ENCODE data around the gene GMPR2. TPM values are rescaled to one million over a fixed set of nuclear protein-coding genes. Genes with fewer than 3 reads are reported as not detected.
A peak's percentile ranks its signal among the peaks of the same experiment; 100 is the strongest.

The GMPR2 gene
- total and polyA plus RNA-seq, 2 of the 13 experiments (the other 11 are each of a cell fraction or from before 2014, with no cell fraction given) = 210 to 273 TPM

DNA sequence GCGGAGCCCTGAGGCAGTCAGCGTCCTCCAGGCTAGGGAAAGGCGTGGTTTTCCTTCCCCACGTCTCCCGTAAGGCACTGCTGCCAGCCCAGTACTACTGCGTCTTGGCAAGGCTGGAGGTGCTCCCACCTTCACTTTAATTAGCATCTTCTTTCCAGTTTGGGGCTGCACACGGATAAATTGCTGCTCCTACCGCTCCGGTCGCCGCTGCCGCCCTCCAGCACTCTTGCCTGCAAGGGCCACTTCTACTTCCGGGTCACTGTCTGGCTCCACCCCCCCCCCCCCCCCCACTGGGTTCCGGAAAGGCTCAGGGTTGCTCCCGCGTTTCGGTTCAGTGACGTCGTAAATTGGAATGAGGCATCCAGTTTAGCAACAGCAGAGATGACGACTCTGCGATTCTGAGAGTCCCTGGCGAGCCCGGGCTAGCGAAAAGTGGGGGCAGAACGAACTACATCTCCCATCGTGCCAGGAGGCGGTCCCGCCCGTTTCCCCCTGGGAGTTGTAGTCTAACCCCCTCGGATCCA lies 546 bp upstream of the GMPR2 start, which contains the start of gene NEDD8 (continued):
- TF ChIP-seq, protein P1, sequence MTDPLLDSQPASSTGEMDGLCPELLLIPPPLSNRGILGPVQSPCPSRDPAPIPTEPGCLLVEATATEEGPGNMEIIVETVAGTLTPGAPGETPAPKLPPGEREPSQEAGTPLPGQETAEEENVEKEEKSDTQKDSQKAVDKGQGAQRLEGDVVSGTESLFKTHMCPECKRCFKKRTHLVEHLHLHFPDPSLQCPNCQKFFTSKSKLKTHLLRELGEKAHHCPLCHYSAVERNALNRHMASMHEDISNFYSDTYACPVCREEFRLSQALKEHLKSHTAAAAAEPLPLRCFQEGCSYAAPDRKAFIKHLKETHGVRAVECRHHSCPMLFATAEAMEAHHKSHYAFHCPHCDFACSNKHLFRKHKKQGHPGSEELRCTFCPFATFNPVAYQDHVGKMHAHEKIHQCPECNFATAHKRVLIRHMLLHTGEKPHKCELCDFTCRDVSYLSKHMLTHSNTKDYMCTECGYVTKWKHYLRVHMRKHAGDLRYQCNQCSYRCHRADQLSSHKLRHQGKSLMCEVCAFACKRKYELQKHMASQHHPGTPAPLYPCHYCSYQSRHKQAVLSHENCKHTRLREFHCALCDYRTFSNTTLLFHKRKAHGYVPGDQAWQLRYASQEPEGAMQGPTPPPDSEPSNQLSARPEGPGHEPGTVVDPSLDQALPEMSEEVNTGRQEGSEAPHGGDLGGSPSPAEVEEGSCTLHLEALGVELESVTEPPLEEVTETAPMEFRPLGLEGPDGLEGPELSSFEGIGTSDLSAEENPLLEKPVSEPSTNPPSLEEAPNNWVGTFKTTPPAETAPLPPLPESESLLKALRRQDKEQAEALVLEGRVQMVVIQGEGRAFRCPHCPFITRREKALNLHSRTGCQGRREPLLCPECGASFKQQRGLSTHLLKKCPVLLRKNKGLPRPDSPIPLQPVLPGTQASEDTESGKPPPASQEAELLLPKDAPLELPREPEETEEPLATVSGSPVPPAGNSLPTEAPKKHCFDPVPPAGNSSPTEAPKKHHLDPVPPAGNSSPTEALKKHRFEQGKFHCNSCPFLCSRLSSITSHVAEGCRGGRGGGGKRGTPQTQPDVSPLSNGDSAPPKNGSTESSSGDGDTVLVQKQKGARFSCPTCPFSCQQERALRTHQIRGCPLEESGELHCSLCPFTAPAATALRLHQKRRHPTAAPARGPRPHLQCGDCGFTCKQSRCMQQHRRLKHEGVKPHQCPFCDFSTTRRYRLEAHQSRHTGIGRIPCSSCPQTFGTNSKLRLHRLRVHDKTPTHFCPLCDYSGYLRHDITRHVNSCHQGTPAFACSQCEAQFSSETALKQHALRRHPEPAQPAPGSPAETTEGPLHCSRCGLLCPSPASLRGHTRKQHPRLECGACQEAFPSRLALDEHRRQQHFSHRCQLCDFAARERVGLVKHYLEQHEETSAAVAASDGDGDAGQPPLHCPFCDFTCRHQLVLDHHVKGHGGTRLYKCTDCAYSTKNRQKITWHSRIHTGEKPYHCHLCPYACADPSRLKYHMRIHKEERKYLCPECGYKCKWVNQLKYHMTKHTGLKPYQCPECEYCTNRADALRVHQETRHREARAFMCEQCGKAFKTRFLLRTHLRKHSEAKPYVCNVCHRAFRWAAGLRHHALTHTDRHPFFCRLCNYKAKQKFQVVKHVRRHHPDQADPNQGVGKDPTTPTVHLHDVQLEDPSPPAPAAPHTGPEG (CRISPR knock-in tag; IDR thresholded peaks at IDR 0.05) = peak; percentile 75; the same call in 1 of the 2 replicates
- TF ChIP-seq ZNF619 (CRISPR knock-in tag; IDR thresholded peaks at IDR 0.05) = no peak; the same call in 1 of the 2 replicates
- no peak; the same call in 1 of the 2 replicates for TF ChIP-seq ZNF891 (CRISPR knock-in tag; IDR thresholded peaks at IDR 0.05)
- TF ChIP-seq, protein P2, sequence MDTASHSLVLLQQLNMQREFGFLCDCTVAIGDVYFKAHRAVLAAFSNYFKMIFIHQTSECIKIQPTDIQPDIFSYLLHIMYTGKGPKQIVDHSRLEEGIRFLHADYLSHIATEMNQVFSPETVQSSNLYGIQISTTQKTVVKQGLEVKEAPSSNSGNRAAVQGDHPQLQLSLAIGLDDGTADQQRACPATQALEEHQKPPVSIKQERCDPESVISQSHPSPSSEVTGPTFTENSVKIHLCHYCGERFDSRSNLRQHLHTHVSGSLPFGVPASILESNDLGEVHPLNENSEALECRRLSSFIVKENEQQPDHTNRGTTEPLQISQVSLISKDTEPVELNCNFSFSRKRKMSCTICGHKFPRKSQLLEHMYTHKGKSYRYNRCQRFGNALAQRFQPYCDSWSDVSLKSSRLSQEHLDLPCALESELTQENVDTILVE (CRISPR knock-in tag; IDR thresholded peaks at IDR 0.05) = no peak
- TF ChIP-seq HNRNPLL (IDR thresholded peaks at IDR 0.05; ENCODE audit: low read depth, low read length, poor library complexity, severe bottlenecking) = peak; percentile 58
- TF ChIP-seq ZNF7 (CRISPR knock-in tag; IDR thresholded peaks at IDR 0.05) = peak; percentile 35; the same call in 1 of the 2 replicates
- TF ChIP-seq, protein P3, sequence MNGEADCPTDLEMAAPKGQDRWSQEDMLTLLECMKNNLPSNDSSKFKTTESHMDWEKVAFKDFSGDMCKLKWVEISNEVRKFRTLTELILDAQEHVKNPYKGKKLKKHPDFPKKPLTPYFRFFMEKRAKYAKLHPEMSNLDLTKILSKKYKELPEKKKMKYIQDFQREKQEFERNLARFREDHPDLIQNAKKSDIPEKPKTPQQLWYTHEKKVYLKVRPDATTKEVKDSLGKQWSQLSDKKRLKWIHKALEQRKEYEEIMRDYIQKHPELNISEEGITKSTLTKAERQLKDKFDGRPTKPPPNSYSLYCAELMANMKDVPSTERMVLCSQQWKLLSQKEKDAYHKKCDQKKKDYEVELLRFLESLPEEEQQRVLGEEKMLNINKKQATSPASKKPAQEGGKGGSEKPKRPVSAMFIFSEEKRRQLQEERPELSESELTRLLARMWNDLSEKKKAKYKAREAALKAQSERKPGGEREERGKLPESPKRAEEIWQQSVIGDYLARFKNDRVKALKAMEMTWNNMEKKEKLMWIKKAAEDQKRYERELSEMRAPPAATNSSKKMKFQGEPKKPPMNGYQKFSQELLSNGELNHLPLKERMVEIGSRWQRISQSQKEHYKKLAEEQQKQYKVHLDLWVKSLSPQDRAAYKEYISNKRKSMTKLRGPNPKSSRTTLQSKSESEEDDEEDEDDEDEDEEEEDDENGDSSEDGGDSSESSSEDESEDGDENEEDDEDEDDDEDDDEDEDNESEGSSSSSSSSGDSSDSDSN (CRISPR knock-in tag; IDR thresholded peaks at IDR 0.05) = peak; percentile 79
- TF ChIP-seq ZNF234 (CRISPR knock-in tag; conservative IDR thresholded peaks at IDR 0.05) = peak; percentile 45; the same call in 1 of the 2 replicates
- TF ChIP-seq, protein P4, sequence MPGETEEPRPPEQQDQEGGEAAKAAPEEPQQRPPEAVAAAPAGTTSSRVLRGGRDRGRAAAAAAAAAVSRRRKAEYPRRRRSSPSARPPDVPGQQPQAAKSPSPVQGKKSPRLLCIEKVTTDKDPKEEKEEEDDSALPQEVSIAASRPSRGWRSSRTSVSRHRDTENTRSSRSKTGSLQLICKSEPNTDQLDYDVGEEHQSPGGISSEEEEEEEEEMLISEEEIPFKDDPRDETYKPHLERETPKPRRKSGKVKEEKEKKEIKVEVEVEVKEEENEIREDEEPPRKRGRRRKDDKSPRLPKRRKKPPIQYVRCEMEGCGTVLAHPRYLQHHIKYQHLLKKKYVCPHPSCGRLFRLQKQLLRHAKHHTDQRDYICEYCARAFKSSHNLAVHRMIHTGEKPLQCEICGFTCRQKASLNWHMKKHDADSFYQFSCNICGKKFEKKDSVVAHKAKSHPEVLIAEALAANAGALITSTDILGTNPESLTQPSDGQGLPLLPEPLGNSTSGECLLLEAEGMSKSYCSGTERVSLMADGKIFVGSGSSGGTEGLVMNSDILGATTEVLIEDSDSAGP (CRISPR knock-in tag; IDR thresholded peaks at IDR 0.05; ENCODE audit: borderline replicate concordance) = peak; percentile 95; the same call in 1 of the 2 replicates
- TF ChIP-seq GZF1 (CRISPR knock-in tag; IDR thresholded peaks at IDR 0.05) = peak; percentile 59; the same call in 1 of the 2 replicates
- TF ChIP-seq DNMT1 (CRISPR knock-in tag; IDR thresholded peaks at IDR 0.05) = no peak
- no peak for TF ChIP-seq GTF2F1 (IDR thresholded peaks at IDR 0.05; ENCODE audit: low read length)
- peak; percentile 91; the same call in 1 of the 2 replicates for TF ChIP-seq ZNF558 (CRISPR knock-in tag; IDR thresholded peaks at IDR 0.05; ENCODE audit: borderline replicate concordance)
- TF ChIP-seq CBFB (CRISPR knock-in tag; IDR thresholded peaks at IDR 0.05) = 0 out of 2 replicates have a peak, but pooled peaks have one; percentile 89
- peak; percentile 6; the same call in 1 of the 2 replicates for TF ChIP-seq MLLT10 (CRISPR knock-in tag; IDR thresholded peaks at IDR 0.05)
- no peak; the same call in 1 of the 2 replicates for TF ChIP-seq JDP2 (CRISPR knock-in tag; IDR thresholded peaks at IDR 0.05; ENCODE audit: borderline replicate concordance)
- TF ChIP-seq PHF5A (CRISPR knock-in tag; IDR thresholded peaks at IDR 0.05; ENCODE audit: low read depth, unreplicated experiment) = no peak
- peak; percentile 97; the same call in 1 of the 2 replicates for TF ChIP-seq ZNF674 (CRISPR knock-in tag; IDR thresholded peaks at IDR 0.05; ENCODE audit: low read depth)
